ENCODE results near the gene IL15RA. TPM values are rescaled to one million over a fixed set of nuclear protein-coding genes. Genes with fewer than 3 reads are reported as not detected.

The IL15RA gene
- total and polyA plus RNA-seq, 2 donors (not counting 1 experiment from before 2014, with no cell fraction given) = 9.3 to 9.6 TPM

- H3K27me3 Mint-ChIP-seq = no peaks in the 10 kb centered on the region
- Histone ChIP-seq H3K27ac (ENCODE audit: low read length in 2 of 2) (no peak overlapping the region), H2AFZ (ENCODE audit: insufficient read depth, low read depth, low read length, poor library complexity, severe bottlenecking) (no peak overlapping the region), H3K4me2 (replicated peaks; ENCODE audit: low read depth, low read length, poor library complexity, severe bottlenecking) (no peak overlapping the region), H3K9ac (ENCODE audit: low read length) (no peak overlapping the region), H3K4me3 (ENCODE audit: control extremely low read depth in 1 of 5, extremely low read depth in 1 of 5, insufficient read depth in 1 of 5, low read depth in 2 of 5, low read length in 4 of 5) (no peak overlapping the region), H3K79me2 (ENCODE audit: control insufficient read depth, insufficient read depth, low read length) (no peaks in the 10 kb centered on the region), H3K4me1 (ENCODE audit: control insufficient read depth in 2 of 2, insufficient read depth in 2 of 2, low read length in 2 of 2) (peaks cover 4 to 9% of the 10 kb centered on the region in 2 donors), H3K36me3 (replicated peaks in 1 of 2; ENCODE audit: control extremely low read depth in 1 of 2, control insufficient read depth in 1 of 2, extremely low read depth in 1 of 2, insufficient read depth in 2 of 2, low read length in 1 of 2) (no peaks in the 10 kb centered on the region), H3K9me3 (ENCODE audit: control extremely low read depth in 1 of 3, control insufficient read depth in 2 of 3, insufficient read depth in 1 of 3, low read length in 2 of 3) (peaks cover 0 to 11% (median 4%) of the 10 kb centered on the region in 3 donors), H3K27me3 (replicated peaks in 1 of 4; ENCODE audit: control extremely low read depth in 1 of 4, control insufficient read depth in 3 of 4, insufficient read depth in 4 of 4, low read length in 3 of 4) (no peaks in the 10 kb centered on the region), H4K20me1 (ENCODE audit: control insufficient read depth, insufficient read depth, low read length, poor library complexity, severe bottlenecking) (no peaks in the 10 kb centered on the region)
- WGBS (ENCODE audit: insufficient coverage) = no CpG with 5 or more reads among the region's 3 CpGs
- intact Hi-C loops (cut with micrococcal nuclease) = loop anchor here (5.0 kb wide), 1 partner anchor 57 kb away; no protein-coding TSS in a partner anchor
- ChIA-PET CTCF (interaction anchor here (0.6 to 8.5 kb wide), 4 partner anchors 33 to 83 kb away, joined by 3 to 104 read pairs (median 7); no protein-coding TSS in a partner anchor), POLR2A (interaction anchor here (0.6 kb wide), 1 partner anchor 77 kb away, joined by 3 read pairs; no protein-coding TSS in a partner anchor)
- no peak overlapping the region for H3K27ac Mint-ChIP-seq
- H3K4me1 Mint-ChIP-seq = peaks cover 10% of the 10 kb centered on the region
- TF ChIP-seq EZH2 (IDR thresholded peaks at IDR 0.05; ENCODE audit: borderline replicate concordance, insufficient read depth, low read depth, low read length, poor library complexity, severe bottlenecking) (no peak), CTCF (IDR thresholded peaks at IDR 0.05) (no peak)
- DNase-seq = no peak
- no peak for ATAC-seq (ENCODE audit: low read depth)
- H3K9me3 Mint-ChIP-seq (ENCODE audit: insufficient read depth) = no peaks in the 10 kb centered on the region
- no peak overlapping the region for H3K4me3 Mint-ChIP-seq
Measured at GRCh38 chr10:6010569-6010968, 33.2 kb upstream of the IL15RA start.

- Histone ChIP-seq H4K20me1 (ENCODE audit: control insufficient read depth, insufficient read depth, low read length, poor library complexity, severe bottlenecking) (no peaks in the 10 kb centered on the region), H3K79me2 (ENCODE audit: control insufficient read depth, insufficient read depth, low read length) (no peaks in the 10 kb centered on the region), H3K27ac (ENCODE audit: low read length in 2 of 2) (no peak overlapping the region), H3K9me3 (ENCODE audit: control extremely low read depth in 1 of 3, control insufficient read depth in 2 of 3, insufficient read depth in 1 of 3, low read length in 2 of 3) (peaks cover 0 to 11% (median 4%) of the 10 kb centered on the region in 3 donors), H3K36me3 (replicated peaks in 1 of 2; ENCODE audit: control extremely low read depth in 1 of 2, control insufficient read depth in 1 of 2, extremely low read depth in 1 of 2, insufficient read depth in 2 of 2, low read length in 1 of 2) (no peaks in the 10 kb centered on the region), H3K4me1 (ENCODE audit: control insufficient read depth in 2 of 2, insufficient read depth in 2 of 2, low read length in 2 of 2) (peaks cover 4 to 9% of the 10 kb centered on the region in 2 donors), H2AFZ (ENCODE audit: insufficient read depth, low read depth, low read length, poor library complexity, severe bottlenecking) (no peak overlapping the region), H3K4me3 (ENCODE audit: control extremely low read depth in 1 of 5, extremely low read depth in 1 of 5, insufficient read depth in 1 of 5, low read depth in 2 of 5, low read length in 4 of 5) (no peak overlapping the region), H3K4me2 (replicated peaks; ENCODE audit: low read depth, low read length, poor library complexity, severe bottlenecking) (no peak overlapping the region), H3K9ac (ENCODE audit: low read length) (no peak overlapping the region), H3K27me3 (replicated peaks in 1 of 4; ENCODE audit: control extremely low read depth in 1 of 4, control insufficient read depth in 3 of 4, insufficient read depth in 4 of 4, low read length in 3 of 4) (no peaks in the 10 kb centered on the region)
- no peaks in the 10 kb centered on the region for H3K27me3 Mint-ChIP-seq
- H3K4me1 Mint-ChIP-seq = peaks cover 10% of the 10 kb centered on the region
- 95% methylated on average over 3 of the region's 4 CpGs for WGBS (ENCODE audit: insufficient coverage)
- ATAC-seq (ENCODE audit: low read depth) (no peak), DNase-seq (no peak)
- no peak overlapping the region for H3K27ac Mint-ChIP-seq
- intact Hi-C loops (cut with micrococcal nuclease) = loop anchor here (5.0 kb wide), 1 partner anchor 57 kb away; no protein-coding TSS in a partner anchor
- H3K9me3 Mint-ChIP-seq (ENCODE audit: insufficient read depth) = no peaks in the 10 kb centered on the region
- TF ChIP-seq EZH2 (IDR thresholded peaks at IDR 0.05; ENCODE audit: borderline replicate concordance, insufficient read depth, low read depth, low read length, poor library complexity, severe bottlenecking) (no peak), CTCF (IDR thresholded peaks at IDR 0.05) (no peak)
- ChIA-PET POLR2A (no interaction called here), CTCF (interaction anchor here (2.2 to 8.5 kb wide), 2 partner anchors 39 to 76 kb away, joined by 11 to 104 read pairs; no protein-coding TSS in a partner anchor)
- no peak overlapping the region for H3K4me3 Mint-ChIP-seq
Measured at GRCh38 chr10:6009961-6010360, 32.6 kb upstream of the IL15RA start.

All from B cell (primary cell).